Measurements from ENCODE around the gene BAZ2B. TPM values are rescaled to one million over a fixed set of nuclear protein-coding genes. Genes with fewer than 3 reads are reported as not detected.

The BAZ2B gene
- polyA plus RNA-seq, 1 donor from 2014 or later, result 150 TPM

- Histone ChIP-seq H3K4me2 (ENCODE audit: low read length) (no peak overlapping the region), H3K27me3 (ENCODE audit: insufficient read depth, low read depth, low read length) (no peaks in the 10 kb centered on the region), H3K9me2 (ENCODE audit: insufficient read depth, low read length) (no peaks in the 10 kb centered on the region), H3K36me3 (ENCODE audit: insufficient read depth, low read length) (no peaks in the 10 kb centered on the region), H3K27ac (ENCODE audit: low read length) (no peak overlapping the region), H3K4me3 (ENCODE audit: low read length) (no peak overlapping the region), H3K9me3 (ENCODE audit: low read length) (no peaks in the 10 kb centered on the region), H3K79me2 (replicated peaks; ENCODE audit: insufficient read depth, low read length) (no peaks in the 10 kb centered on the region), H2AFZ (ENCODE audit: low read depth, low read length) (no peak overlapping the region), H3K9ac (ENCODE audit: low read length) (no peak overlapping the region), H4K20me1 (ENCODE audit: insufficient read depth) (no peaks in the 10 kb centered on the region), H3F3A (ENCODE audit: insufficient read depth, low read length, poor library complexity, severe bottlenecking) (no peaks in the 10 kb centered on the region)
- TF ChIP-seq SMC3 (conservative IDR thresholded peaks at IDR 0.05; ENCODE audit: poor library complexity) (no peak), POLR2AphosphoS5 (IDR thresholded peaks at IDR 0.05) (no peak), EP300 (conservative IDR thresholded peaks at IDR 0.05; ENCODE audit: poor library complexity, severe bottlenecking) (no peak), MXI1 (conservative IDR thresholded peaks at IDR 0.05; ENCODE audit: poor library complexity, severe bottlenecking) (no peak), CTCF (IDR thresholded peaks at IDR 0.05; ENCODE audit: poor library complexity, severe bottlenecking) (no peak), RAD21 (conservative IDR thresholded peaks at IDR 0.05) (no peak), EZH2 (IDR thresholded peaks at IDR 0.05; ENCODE audit: borderline replicate concordance, insufficient read depth, low read length, poor library complexity, severe bottlenecking) (no peak), TAF1 (IDR thresholded peaks at IDR 0.05; ENCODE audit: low read depth) (no peak)
- TF ChIP-seq, protein P1, sequence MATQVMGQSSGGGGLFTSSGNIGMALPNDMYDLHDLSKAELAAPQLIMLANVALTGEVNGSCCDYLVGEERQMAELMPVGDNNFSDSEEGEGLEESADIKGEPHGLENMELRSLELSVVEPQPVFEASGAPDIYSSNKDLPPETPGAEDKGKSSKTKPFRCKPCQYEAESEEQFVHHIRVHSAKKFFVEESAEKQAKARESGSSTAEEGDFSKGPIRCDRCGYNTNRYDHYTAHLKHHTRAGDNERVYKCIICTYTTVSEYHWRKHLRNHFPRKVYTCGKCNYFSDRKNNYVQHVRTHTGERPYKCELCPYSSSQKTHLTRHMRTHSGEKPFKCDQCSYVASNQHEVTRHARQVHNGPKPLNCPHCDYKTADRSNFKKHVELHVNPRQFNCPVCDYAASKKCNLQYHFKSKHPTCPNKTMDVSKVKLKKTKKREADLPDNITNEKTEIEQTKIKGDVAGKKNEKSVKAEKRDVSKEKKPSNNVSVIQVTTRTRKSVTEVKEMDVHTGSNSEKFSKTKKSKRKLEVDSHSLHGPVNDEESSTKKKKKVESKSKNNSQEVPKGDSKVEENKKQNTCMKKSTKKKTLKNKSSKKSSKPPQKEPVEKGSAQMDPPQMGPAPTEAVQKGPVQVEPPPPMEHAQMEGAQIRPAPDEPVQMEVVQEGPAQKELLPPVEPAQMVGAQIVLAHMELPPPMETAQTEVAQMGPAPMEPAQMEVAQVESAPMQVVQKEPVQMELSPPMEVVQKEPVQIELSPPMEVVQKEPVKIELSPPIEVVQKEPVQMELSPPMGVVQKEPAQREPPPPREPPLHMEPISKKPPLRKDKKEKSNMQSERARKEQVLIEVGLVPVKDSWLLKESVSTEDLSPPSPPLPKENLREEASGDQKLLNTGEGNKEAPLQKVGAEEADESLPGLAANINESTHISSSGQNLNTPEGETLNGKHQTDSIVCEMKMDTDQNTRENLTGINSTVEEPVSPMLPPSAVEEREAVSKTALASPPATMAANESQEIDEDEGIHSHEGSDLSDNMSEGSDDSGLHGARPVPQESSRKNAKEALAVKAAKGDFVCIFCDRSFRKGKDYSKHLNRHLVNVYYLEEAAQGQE (IDR thresholded peaks at IDR 0.05; ENCODE audit: borderline replicate concordance), result no peak
Measured at GRCh38 chr2:159283529-159283928, 332.8 kb downstream of the BAZ2B start.

DNA sequence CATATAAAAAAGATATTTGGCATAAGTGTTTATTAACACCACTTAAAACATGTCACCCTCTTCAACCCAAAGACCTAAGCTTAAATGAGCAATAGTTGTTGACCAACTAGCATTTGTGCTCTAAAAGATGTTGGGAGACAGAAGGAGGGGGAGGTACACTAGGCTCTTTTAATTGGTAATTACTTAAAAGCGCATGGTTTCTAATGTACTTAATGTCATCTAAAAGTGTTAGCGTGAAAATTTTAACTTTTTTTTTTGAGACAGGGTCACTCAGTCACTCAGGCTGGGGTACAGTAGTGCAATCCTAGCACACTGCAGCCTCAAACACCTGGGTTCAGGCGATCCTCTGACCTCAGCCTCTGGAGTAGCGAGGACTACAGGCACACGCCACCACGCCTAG lies 335.3 kb downstream of the BAZ2B start:
- no peak overlapping the region for H3K4me3 ChIP-seq (ENCODE audit: low read length)
- no peaks in the 10 kb centered on the region for H3K9me2 ChIP-seq (ENCODE audit: insufficient read depth, low read length)
- no peaks in the 10 kb centered on the region for H3F3A ChIP-seq (ENCODE audit: insufficient read depth, low read length, poor library complexity, severe bottlenecking)
- no peaks in the 10 kb centered on the region for H3K36me3 ChIP-seq (ENCODE audit: insufficient read depth, low read length)
- H3K79me2 ChIP-seq (replicated peaks; ENCODE audit: insufficient read depth, low read length), result no peaks in the 10 kb centered on the region
- TF ChIP-seq SMC3 (conservative IDR thresholded peaks at IDR 0.05; ENCODE audit: poor library complexity) (no peak), TAF1 (IDR thresholded peaks at IDR 0.05; ENCODE audit: low read depth) (no peak), POLR2AphosphoS5 (IDR thresholded peaks at IDR 0.05) (no peak), CTCF (IDR thresholded peaks at IDR 0.05; ENCODE audit: poor library complexity, severe bottlenecking) (no peak), MXI1 (conservative IDR thresholded peaks at IDR 0.05; ENCODE audit: poor library complexity, severe bottlenecking) (no peak), RAD21 (conservative IDR thresholded peaks at IDR 0.05) (no peak), EZH2 (IDR thresholded peaks at IDR 0.05; ENCODE audit: borderline replicate concordance, insufficient read depth, low read length, poor library complexity, severe bottlenecking) (no peak), EP300 (conservative IDR thresholded peaks at IDR 0.05; ENCODE audit: poor library complexity, severe bottlenecking) (no peak)
- TF ChIP-seq, protein P1 (IDR thresholded peaks at IDR 0.05; ENCODE audit: borderline replicate concordance), result no peak
- no peaks in the 10 kb centered on the region for H3K9me3 ChIP-seq (ENCODE audit: low read length)
- H4K20me1 ChIP-seq (ENCODE audit: insufficient read depth), result no peaks in the 10 kb centered on the region
- H3K9ac ChIP-seq (ENCODE audit: low read length), result no peak overlapping the region
- H3K27ac ChIP-seq (ENCODE audit: low read length), result no peak overlapping the region
- H3K27me3 ChIP-seq (ENCODE audit: insufficient read depth, low read depth, low read length), result no peaks in the 10 kb centered on the region
- no peak overlapping the region for H2AFZ ChIP-seq (ENCODE audit: low read depth, low read length)
- H3K4me2 ChIP-seq (ENCODE audit: low read length), result no peak overlapping the region
